Measurements from ENCODE around the gene RHOB. TPM values are rescaled to one million over a fixed set of nuclear protein-coding genes. Genes with fewer than 3 reads are reported as not detected.

The RHOB gene
- total and polyA plus RNA-seq, 2 of the 13 experiments (the other 11 are each of a cell fraction or from before 2014, with no cell fraction given) = 192 to 268 TPM

GRCh38 chr2:20418519-20418918, 28.4 kb upstream of the RHOB start (continued):
- TF ChIP-seq, protein P1, sequence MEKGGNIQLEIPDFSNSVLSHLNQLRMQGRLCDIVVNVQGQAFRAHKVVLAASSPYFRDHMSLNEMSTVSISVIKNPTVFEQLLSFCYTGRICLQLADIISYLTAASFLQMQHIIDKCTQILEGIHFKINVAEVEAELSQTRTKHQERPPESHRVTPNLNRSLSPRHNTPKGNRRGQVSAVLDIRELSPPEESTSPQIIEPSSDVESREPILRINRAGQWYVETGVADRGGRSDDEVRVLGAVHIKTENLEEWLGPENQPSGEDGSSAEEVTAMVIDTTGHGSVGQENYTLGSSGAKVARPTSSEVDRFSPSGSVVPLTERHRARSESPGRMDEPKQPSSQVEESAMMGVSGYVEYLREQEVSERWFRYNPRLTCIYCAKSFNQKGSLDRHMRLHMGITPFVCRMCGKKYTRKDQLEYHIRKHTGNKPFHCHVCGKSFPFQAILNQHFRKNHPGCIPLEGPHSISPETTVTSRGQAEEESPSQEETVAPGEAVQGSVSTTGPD (CRISPR knock-in tag; IDR thresholded peaks at IDR 0.05) = no peak
- TF ChIP-seq RORA (CRISPR knock-in tag; IDR thresholded peaks at IDR 0.05) = 0 out of 2 replicates have a peak, but pooled peaks have one; percentile 71

DNA sequence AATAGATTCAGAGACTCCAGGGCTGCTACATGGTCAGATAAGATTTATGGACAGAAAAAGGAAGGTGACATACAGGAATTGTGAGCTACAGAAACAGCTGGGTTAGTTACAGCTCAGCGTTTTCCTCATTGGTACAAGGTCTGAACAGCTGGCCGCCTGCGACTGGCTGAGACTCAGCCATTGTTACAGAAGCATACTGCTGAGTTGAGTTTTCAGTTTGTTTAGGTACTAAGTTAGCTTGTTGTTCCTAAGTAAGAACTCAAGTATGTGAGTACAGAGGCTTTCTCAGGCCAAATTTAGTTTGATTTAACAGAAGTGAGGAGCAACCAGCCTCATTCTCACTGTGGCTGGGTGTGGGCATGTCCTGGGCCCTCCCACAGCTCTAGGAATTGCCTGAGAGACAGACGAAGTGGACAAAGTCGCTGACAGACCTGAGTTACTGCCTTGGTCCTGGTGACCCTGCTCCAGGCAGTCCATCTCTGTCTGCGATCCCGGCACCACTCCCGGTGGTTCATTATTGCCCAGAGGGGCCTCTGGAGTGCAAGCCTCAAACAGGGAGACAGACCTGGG, 27.8 kb upstream of the RHOB start:
- H2AFZ ChIP-seq (ENCODE audit: low read length) = peak overlapping the region; percentile 67
- peaks cover 1 to 13% of the 10 kb centered on the region in 2 experiments for H3K27me3 ChIP-seq (ENCODE audit: control insufficient read depth in 1 of 2, insufficient read depth in 2 of 2, low read length in 2 of 2)
- peak; percentile 65 for DNase-seq (ENCODE audit: low spot score)
- CTCF ChIA-PET (ENCODE audit: low intra/inter-chr PET ratio, low total read pairs) = no interaction called here
- H3K36me3 ChIP-seq (replicated peaks in 1 of 2; ENCODE audit: control insufficient read depth in 1 of 2, insufficient read depth in 2 of 2, low read length in 2 of 2) = no peaks in the 10 kb centered on the region
- no TSS peak for BruUV-seq (replicated peaks)
- peak; percentile 67 for FAIRE-seq
- peaks cover 95% of the 10 kb centered on the region for H3K4me1 ChIP-seq (ENCODE audit: insufficient read depth, low read length)
- H3K4me2 ChIP-seq (ENCODE audit: low read depth, low read length) = peak overlapping the region; percentile 86
- peak overlapping the region; percentile 38 to 68 (median 42); a peak in 5 of 6 replicates for H3K4me3 ChIP-seq (replicated peaks in 1 of 3; ENCODE audit: insufficient read depth in 1 of 3, low read depth in 2 of 3, low read length in 3 of 3)
- POLR2A ChIA-PET = interaction anchor here (0.7 to 14.2 kb wide), 19 partner anchors 12 to 232 kb away, joined by 3 to 190 read pairs (median 5); partner anchors contain the start of genes HS1BP3 and RHOB
- peak; percentile 79 for ATAC-seq
- no peaks in the 10 kb centered on the region for H3K79me2 ChIP-seq (ENCODE audit: insufficient read depth, low read length)
- WGBS (ENCODE audit: low lambda C conversion rate) = 2% methylated on average over 8 of the region's 8 CpGs
- H3K9ac ChIP-seq (ENCODE audit: insufficient read depth, low read depth, low read length) = peak overlapping the region; percentile 46
- in situ Hi-C loops (cut with HindIII; ENCODE audit: extremely low pct_ligation_motif_present, low pct_unique_long_range_greater_than_20kb) (no loop called here), intact Hi-C loops (cut with micrococcal nuclease; ENCODE audit: unreplicated experiment) (loop anchor here (2.0 kb wide), 1 partner anchor 20 kb away; no protein-coding TSS in a partner anchor)
- no peaks in the 10 kb centered on the region for H3K9me3 ChIP-seq (ENCODE audit: low read length)
- no peaks in the 10 kb centered on the region for H4K20me1 ChIP-seq (ENCODE audit: insufficient read depth, low read length)
- peak overlapping the region; percentile 61 for H3K27ac ChIP-seq (ENCODE audit: extremely low read length, insufficient read depth, low read length)
- TF ChIP-seq ZEB1 (IDR thresholded peaks at IDR 0.05; ENCODE audit: insufficient replicate concordance, low read depth) (no peak), ZNF552 (CRISPR knock-in tag; IDR thresholded peaks at IDR 0.05; ENCODE audit: borderline replicate concordance) (no peak), NFIB (CRISPR knock-in tag; IDR thresholded peaks at IDR 0.05; ENCODE audit: borderline replicate concordance) (no peak), ZNF432 (CRISPR knock-in tag; IDR thresholded peaks at IDR 0.05; ENCODE audit: borderline replicate concordance) (no peak), ZNF556 (CRISPR knock-in tag; IDR thresholded peaks at IDR 0.05; ENCODE audit: borderline replicate concordance) (0 out of 2 replicates have a peak, but pooled peaks have one; percentile 21), ZSCAN29 (CRISPR knock-in tag; conservative IDR thresholded peaks at IDR 0.05) (no peak), ZNF619 (CRISPR knock-in tag; IDR thresholded peaks at IDR 0.05) (no peak), SMAD1 (CRISPR knock-in tag; IDR thresholded peaks at IDR 0.05; ENCODE audit: borderline replicate concordance, low read depth) (no peak), PHB2 (IDR thresholded peaks at IDR 0.05; ENCODE audit: partially characterized antibody) (no peak), IRX3 (CRISPR knock-in tag; IDR thresholded peaks at IDR 0.05; ENCODE audit: borderline replicate concordance, low read depth) (no peak), KDM4B (CRISPR knock-in tag; IDR thresholded peaks at IDR 0.05) (no peak), SIN3A (IDR thresholded peaks at IDR 0.05; ENCODE audit: borderline replicate concordance, low read depth, low read length) (peak; percentile 70; the same call in 1 of the 2 replicates), SUZ12 (IDR thresholded peaks at IDR 0.05; ENCODE audit: low read depth, low read length) (no peak)
- TF ChIP-seq, protein P2, sequence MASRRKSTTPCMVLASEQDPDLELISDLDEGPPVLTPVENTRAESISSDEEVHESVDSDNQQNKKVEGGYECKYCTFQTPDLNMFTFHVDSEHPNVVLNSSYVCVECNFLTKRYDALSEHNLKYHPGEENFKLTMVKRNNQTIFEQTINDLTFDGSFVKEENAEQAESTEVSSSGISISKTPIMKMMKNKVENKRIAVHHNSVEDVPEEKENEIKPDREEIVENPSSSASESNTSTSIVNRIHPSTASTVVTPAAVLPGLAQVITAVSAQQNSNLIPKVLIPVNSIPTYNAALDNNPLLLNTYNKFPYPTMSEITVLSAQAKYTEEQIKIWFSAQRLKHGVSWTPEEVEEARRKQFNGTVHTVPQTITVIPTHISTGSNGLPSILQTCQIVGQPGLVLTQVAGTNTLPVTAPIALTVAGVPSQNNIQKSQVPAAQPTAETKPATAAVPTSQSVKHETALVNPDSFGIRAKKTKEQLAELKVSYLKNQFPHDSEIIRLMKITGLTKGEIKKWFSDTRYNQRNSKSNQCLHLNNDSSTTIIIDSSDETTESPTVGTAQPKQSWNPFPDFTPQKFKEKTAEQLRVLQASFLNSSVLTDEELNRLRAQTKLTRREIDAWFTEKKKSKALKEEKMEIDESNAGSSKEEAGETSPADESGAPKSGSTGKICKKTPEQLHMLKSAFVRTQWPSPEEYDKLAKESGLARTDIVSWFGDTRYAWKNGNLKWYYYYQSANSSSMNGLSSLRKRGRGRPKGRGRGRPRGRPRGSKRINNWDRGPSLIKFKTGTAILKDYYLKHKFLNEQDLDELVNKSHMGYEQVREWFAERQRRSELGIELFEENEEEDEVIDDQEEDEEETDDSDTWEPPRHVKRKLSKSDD (CRISPR knock-in tag; IDR thresholded peaks at IDR 0.05; ENCODE audit: low read depth) = no peak
- TF ChIP-seq, protein P3, sequence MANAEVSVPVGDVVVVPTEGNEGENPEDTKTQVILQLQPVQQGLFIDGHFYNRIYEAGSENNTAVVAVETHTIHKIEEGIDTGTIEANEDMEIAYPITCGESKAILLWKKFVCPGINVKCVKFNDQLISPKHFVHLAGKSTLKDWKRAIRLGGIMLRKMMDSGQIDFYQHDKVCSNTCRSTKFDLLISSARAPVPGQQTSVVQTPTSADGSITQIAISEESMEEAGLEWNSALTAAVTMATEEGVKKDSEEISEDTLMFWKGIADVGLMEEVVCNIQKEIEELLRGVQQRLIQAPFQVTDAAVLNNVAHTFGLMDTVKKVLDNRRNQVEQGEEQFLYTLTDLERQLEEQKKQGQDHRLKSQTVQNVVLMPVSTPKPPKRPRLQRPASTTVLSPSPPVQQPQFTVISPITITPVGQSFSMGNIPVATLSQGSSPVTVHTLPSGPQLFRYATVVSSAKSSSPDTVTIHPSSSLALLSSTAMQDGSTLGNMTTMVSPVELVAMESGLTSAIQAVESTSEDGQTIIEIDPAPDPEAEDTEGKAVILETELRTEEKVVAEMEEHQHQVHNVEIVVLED (CRISPR knock-in tag; IDR thresholded peaks at IDR 0.05; ENCODE audit: borderline replicate concordance) = no peak
